ENCODE measurements around the gene ZNRF1. TPM values are rescaled to one million over a fixed set of nuclear protein-coding genes. Genes with fewer than 3 reads are reported as not detected.

Gene ZNRF1
- total RNA-seq, 4 donors from 2014 or later = 8.3 to 17.3 (median 13.2) TPM

- TF ChIP-seq CTCF (IDR thresholded peaks at IDR 0.05; ENCODE audit: low read depth) = no peak
Observed at GRCh38 chr16:75099738-75100602, 101.1 kb downstream of the ZNRF1 start.

GRCh38 chr16:75100603-75100990, 101.8 kb downstream of the ZNRF1 start:
- no peak for TF ChIP-seq CTCF (IDR thresholded peaks at IDR 0.05; ENCODE audit: low read depth)

GRCh38 chr16:75101635-75102034, 102.8 kb downstream of the ZNRF1 start:
- no peak for TF ChIP-seq CTCF (IDR thresholded peaks at IDR 0.05; ENCODE audit: low read depth)

GRCh38 chr16:75102595-75102994, 103.8 kb downstream of the ZNRF1 start:
- no peak for TF ChIP-seq CTCF (IDR thresholded peaks at IDR 0.05; ENCODE audit: low read depth)

- no peak for TF ChIP-seq CTCF (IDR thresholded peaks at IDR 0.05; ENCODE audit: low read depth)
Observed at GRCh38 chr16:75103994-75104393, 105.2 kb downstream of the ZNRF1 start.

- TF ChIP-seq CTCF (IDR thresholded peaks at IDR 0.05; ENCODE audit: low read depth) = no peak
Observed at GRCh38 chr16:75104836-75105235, 106.0 kb downstream of the ZNRF1 start.

GRCh38 chr16:75105306-75106061, 106.7 kb downstream of the ZNRF1 start:
- no peak for TF ChIP-seq CTCF (IDR thresholded peaks at IDR 0.05; ENCODE audit: low read depth)

Data from subcutaneous adipose tissue (tissue), 4 donors.